Amniotic epithelial cell (primary cell): Measurements from ENCODE around the gene ADARB1.

Experiments used
- DNase-seq: peaks from one replicate; pipeline ENCODE4 v3.0.0-alpha.2; 2010; ENCODE audit warnings: low read depth

ADARB1 gene

GRCh38 chr21:45253633-45254459 lies 179.5 kb downstream of the ADARB1 start:
- DNase-seq, result no peak

DNA sequence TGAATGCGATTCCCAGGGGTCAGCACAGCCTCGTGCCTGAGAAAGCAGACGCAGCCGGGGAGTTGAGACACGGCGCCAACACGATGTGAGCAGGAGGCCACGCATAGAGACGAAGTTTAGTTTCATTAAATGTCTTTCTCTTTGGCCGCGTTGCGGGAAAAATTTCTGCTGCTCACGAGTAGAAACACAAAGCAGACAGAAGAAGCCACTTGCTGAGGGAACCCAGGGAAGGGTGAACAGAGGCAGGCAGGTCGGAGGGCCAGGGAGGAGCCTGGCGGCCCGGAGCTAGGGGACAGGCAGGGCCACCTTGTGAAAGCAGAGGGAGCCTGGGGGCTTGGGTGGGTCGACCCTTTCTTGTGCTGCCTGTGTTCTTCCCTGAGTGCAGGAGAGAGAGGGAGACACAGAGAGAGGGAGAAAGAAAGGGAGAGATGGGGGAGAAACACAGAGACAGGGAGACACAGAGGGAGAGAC lies 180.1 kb downstream of the ADARB1 start:
- no peak for DNase-seq

- DNase-seq, result no peak
Measured at GRCh38 chr21:45255381-45256020, 181.1 kb downstream of the ADARB1 start.

DNA sequence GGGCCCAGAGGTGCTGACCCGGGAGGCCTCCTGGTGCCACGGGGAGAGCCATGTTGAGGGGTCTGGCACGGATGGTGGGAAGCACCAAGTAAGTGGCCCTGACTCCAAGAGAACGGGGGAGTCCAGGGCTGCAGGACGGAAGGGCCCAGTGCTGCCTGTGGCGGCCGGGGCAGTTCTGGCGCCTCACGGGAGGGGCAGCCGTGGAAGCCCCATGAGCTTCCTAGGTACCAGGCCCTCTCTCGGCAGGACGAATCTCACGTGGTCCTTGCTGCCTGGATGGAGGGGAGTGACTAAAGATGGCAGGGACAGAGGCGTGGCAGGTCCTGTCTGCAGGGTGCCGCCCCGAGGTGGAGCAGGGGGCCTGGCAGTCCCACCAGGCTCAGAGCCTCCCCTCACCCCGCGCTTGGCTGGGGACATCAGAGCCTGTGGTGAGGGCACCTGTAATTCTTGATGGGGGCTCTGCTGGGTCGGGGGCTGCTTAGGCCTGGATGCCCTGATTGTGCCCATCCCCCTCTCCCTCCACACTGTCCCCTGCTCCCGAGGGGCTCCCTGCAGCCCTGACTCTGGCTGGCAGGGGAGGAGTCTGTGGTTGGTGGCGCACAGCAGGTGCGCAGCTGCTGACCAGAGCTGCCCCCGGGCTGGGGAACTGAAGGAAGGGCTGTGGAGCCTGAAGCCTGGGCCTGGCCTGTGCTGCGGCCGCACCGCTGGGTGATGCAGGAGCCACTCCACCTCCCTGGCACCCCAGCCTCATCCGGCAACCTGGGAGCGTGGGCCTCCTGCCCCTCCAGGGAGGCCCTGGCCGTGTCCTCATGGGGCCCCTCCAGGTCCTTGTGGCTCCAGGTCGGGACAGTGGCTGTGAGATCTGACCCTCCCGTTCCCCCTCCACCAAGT lies 181.9 kb downstream of the ADARB1 start:
- DNase-seq, result no peak

DNA sequence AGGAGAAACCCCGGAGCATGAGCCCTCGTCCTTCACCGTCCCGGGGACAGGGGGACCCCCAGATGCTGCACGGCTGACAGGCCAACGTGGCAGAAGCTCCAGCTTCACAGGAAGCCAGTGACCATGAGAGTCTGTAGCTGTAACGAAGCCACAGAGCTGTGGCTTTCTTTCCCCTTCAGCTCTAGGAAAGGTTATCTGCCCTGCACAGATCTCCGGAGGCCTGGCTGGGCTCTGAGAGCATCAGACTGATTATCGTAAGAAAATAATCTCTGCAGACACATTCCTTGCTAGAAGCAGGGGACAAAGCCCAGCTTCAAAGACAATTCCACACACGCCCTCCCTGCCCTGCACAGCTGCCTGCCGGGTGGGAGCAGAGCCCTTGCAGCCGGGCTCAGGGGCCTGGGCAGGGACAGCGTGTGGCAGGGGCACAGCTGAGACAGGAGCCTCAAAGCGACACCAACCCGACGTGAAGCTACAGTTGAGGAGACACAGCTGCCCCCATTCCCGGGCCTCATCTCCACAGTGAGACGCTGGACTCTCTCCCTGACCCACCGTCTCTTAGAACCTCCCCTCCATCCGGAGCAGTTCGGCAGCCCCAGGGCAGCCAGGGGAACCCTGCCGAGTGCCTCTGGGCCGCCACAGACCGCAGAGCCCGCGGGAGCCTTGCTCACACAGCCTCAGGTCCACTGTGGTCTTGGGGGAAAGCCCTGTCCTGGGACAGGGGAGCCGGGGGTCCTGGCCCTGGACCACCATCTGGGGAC lies 182.7 kb downstream of the ADARB1 start:
- DNase-seq, result peak; percentile 14

GRCh38 chr21:45257673-45258341 lies 183.4 kb downstream of the ADARB1 start:
- DNase-seq, result no peak

GRCh38 chr21:45258466-45258865 lies 184.1 kb downstream of the ADARB1 start:
- no peak for DNase-seq

DNA sequence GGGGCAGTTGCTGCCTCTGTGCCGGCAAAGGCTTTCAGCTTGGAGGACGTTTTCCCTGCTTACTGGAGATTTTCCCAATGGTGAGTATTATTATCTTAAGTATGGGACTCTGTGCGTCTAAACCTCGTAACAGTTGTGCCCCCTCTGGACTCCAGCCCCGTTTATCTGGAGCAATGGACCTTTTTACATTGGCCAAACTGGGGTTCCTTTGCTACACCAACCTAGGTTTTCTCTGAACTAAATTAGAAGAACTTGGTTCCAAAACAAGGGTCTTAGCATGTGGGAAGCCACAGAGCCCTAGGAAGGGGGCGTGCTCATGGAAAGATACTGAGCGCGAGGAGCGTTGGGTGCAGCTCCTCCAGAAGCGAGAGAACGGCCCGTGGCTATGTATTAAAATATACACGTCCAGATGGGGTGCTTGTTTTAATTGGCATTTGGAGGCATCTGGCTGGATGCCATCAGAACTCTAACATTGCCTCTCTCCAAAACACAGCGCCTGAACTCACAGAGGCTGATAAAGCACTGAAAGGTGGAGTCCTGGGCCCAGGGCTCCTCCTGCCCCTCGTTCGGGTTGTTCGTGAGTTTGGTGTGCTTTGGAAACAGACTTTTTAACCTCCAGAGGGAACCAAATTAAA lies 184.9 kb downstream of the ADARB1 start:
- DNase-seq, result no peak

DNA sequence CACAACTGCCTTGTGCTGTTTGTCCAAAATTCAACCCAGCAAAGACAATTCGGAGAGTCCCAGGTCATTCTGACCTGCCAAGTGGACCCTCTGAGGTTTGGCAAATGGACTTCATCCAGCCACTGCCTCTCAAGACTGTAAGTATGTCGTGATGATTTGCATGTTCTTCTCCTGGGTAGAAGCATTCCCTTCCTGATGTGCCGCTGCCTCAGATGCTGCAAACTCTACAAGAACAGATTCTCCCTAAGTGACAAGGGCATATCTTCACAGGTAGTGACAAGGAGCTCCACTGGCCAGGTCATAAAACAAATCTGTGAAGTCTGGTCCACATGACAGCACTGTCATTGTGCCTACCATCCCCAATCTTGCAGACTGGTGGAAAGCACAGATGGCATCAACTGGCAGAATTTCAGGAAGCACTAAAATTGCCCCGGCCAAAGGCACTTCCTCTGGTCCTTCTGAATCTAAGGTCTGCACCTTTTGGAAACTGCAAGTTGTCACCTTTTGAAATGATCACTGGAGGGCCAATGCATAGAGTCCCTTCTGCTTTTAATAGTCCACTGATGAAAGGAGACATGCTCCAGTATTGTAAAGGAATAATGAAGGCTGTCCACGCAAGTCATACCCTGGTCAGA lies 185.9 kb downstream of the ADARB1 start:
- DNase-seq, result no peak

GRCh38 chr21:45261093-45261492 lies 186.7 kb downstream of the ADARB1 start:
- DNase-seq, result no peak

DNA sequence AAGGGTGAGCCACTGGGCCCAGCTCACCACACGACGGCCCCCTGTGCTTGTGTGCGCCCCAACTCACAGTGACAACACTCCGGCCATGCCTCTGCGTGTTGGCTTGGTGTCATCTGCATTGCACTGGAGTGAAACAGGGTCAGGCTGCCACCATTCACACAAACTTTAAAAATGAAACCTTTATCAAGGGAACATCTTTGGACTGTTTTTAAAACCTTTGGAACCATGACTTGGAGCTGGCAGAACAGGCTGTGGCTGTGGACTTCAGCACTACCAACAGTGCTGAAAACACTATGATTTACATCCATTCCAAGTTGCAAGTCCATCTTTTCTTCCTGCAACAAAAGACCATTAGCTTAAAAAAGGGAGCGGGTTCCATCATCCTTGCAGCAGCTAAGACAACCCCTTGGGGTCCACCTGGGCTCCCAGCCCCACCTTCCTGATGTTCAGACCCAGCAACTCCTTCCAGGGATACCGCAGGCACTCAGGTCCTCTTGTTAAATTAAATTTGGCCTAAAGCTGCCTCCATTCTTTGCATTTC lies 187.7 kb downstream of the ADARB1 start:
- DNase-seq, result no peak

DNA sequence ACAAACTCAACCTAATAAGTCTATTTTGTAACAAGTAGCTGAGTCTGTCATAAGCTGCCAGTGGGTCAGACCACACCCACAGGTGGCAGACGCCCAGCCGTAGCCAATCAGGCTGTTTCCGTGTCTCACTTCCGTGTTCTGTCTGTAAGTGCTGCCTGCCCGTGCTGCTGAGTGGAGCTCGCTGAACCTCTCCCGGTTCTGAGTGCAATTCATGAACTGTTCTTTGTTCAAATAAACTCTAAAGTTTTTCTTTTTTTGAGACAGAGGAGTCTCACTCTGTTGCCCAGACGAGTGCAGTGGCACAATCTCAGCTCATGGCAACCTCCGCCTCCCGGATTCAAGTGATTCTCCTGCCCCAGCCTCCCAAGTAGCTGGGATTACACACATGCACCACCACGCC lies 188.2 kb downstream of the ADARB1 start:
- DNase-seq, result peak; percentile 23

GRCh38 chr21:45263534-45263933 lies 189.2 kb downstream of the ADARB1 start:
- no peak for DNase-seq

DNA sequence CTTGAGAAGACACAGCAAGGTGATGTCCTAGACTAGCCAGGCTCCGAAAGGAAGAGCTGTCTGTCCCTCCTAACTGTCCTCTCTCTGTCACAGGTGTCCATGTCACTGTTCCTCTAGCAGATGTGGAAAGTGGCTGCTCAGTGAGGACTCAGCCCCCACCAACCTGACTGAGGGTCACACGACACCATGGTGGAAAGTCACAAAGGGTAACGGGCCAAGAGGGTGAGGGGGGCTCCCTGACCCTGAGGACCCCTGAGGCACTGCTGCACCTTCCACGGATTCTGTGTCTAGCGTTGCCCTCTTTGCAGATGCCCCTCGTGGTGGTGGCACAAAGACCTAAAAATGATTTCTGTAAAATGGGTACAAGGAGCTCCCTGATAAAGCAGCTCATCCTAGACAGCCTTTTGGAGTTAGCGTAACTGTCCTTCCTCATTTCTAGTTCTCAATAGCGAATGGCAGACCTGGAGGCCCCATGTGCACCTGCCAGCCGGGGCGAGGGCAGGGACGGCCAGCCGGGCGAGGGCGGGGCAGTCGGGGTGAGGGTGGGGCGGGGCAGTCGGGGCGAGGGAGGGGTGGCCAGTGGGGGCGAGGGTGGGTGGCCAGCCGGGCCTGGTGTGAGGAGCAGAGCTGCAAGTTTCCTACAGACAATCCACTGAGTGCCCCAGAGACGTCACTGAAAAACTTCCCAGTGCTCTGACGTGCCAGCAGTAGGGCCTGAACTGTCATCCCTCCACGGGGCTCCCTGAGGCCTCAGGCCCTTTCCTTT lies 189.9 kb downstream of the ADARB1 start:
- no peak for DNase-seq

GRCh38 chr21:45264912-45265515 lies 190.6 kb downstream of the ADARB1 start:
- no peak for DNase-seq

DNA sequence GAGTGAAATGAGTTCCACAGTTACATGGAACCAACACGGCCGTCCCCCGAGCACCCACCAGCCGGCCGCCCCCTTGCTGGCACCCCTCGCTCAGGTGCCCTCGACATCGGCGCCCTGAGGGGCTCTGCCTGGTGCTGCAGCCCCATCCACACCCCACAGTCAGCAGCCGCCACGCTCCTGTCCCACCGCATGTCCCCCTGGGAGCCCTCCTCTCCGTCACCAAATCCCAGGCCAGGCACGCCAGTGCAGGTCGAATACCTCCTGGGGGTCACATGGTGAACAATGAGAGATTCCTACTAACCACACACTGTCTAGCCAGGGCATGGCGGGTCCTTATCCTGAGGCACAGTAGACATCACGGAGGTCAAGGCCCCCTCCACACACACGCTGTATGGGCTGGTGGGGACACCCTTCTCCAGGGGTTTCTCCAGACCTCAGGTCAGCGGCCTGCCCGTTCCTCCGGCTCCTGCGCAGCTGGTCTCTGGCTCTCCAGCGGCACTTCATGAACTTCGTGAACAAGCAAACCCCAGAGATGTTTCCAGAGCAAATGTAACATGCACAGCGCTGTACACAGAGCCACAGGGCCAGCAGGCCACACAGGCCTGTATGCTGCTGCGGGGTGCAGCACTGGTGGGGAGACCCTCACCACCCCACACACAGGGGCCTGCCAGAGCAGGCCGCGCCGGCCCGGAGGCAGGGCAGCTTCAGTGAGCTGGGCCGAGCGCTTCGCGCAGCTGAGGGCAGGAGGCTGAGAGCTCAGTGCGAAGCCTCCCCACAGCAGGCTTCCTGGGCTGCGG lies 191.5 kb downstream of the ADARB1 start:
- DNase-seq, result no peak

DNA sequence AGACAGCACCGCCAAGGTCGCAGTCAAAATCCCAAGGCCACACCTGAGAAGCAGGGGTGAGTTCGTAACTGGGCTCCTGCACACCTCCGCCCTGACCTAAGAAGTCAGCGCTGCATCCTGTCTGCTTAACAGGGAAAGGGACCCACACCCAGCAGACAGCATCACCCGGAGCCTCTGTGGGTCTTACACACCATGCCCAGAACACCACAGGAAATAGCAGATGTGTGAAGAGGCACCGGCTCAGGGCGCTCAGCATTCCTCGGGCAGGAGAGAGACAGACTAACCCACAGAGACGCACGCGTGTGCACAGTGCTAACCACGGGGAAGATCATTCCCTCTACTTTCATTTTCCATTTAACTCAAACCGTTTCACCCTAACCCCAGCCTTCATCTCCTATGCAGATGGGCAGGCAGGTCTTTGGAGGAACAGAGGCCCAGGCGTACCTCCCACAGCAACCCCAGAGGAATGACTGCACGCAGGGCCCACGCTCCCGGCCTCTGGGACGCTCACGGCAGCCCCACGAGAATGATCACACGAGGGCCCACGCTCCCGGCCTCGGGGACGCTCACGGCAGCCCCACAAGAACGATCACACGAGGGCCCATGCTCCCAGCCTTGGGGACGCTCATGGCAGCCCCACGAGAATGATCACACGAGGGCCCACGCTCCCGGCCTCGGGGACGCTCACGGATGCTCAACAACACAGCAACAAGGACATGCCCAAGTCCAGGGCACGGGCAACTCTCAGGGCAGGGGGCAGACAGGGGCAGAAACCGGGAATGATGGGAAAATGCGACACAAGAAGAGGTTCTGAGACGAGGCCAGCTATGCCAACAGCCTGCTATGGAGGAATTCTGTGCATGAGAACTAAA lies 192.4 kb downstream of the ADARB1 start:
- no peak for DNase-seq
